Measurements from ENCODE around the gene FHIT.

The FHIT gene

GRCh38 chr3:60788185-60788584 lies 463.1 kb downstream of the FHIT start:
- no peak for TF ChIP-seq CTCF (IDR thresholded peaks at IDR 0.05; ENCODE audit: borderline replicate concordance, control extremely low read depth, extremely low read depth, insufficient read depth, missing control alignments)
- in situ Hi-C loops (cut with MboI; ENCODE audit: low sequenced_read_pairs, unreplicated experiment), result no loop called here
- DNase-seq (ENCODE audit: low spot score), result no peak

GRCh38 chr3:60781935-60782334 lies 469.3 kb downstream of the FHIT start:
- TF ChIP-seq CTCF (IDR thresholded peaks at IDR 0.05; ENCODE audit: borderline replicate concordance, control extremely low read depth, extremely low read depth, insufficient read depth, missing control alignments), result no peak
- DNase-seq (ENCODE audit: low spot score), result no peak
- in situ Hi-C loops (cut with MboI; ENCODE audit: low sequenced_read_pairs, unreplicated experiment), result no loop called here

- in situ Hi-C loops (cut with MboI; ENCODE audit: low sequenced_read_pairs, unreplicated experiment), result no loop called here
- TF ChIP-seq CTCF (IDR thresholded peaks at IDR 0.05; ENCODE audit: borderline replicate concordance, control extremely low read depth, extremely low read depth, insufficient read depth, missing control alignments), result no peak
- DNase-seq (ENCODE audit: low spot score), result no peak
These were observed 471.6 kb downstream of the FHIT start for GRCh38 chr3:60779637-60780036.

- no peak for TF ChIP-seq CTCF (IDR thresholded peaks at IDR 0.05; ENCODE audit: borderline replicate concordance, control extremely low read depth, extremely low read depth, insufficient read depth, missing control alignments)
- in situ Hi-C loops (cut with MboI; ENCODE audit: low sequenced_read_pairs, unreplicated experiment), result no loop called here
- no peak for DNase-seq (ENCODE audit: low spot score)
These were observed 475.3 kb downstream of the FHIT start for GRCh38 chr3:60775985-60776384.

- DNase-seq (ENCODE audit: low spot score), result no peak
- in situ Hi-C loops (cut with MboI; ENCODE audit: low sequenced_read_pairs, unreplicated experiment), result no loop called here
- TF ChIP-seq CTCF (IDR thresholded peaks at IDR 0.05; ENCODE audit: borderline replicate concordance, control extremely low read depth, extremely low read depth, insufficient read depth, missing control alignments), result no peak
These were observed 476.6 kb downstream of the FHIT start for GRCh38 chr3:60774617-60775016.

GRCh38 chr3:60772584-60772983 lies 478.7 kb downstream of the FHIT start:
- TF ChIP-seq CTCF (IDR thresholded peaks at IDR 0.05; ENCODE audit: borderline replicate concordance, control extremely low read depth, extremely low read depth, insufficient read depth, missing control alignments), result no peak
- in situ Hi-C loops (cut with MboI; ENCODE audit: low sequenced_read_pairs, unreplicated experiment), result no loop called here
- no peak for DNase-seq (ENCODE audit: low spot score)

GRCh38 chr3:60771766-60772165 lies 479.5 kb downstream of the FHIT start:
- in situ Hi-C loops (cut with MboI; ENCODE audit: low sequenced_read_pairs, unreplicated experiment), result no loop called here
- no peak for DNase-seq (ENCODE audit: low spot score)
- TF ChIP-seq CTCF (IDR thresholded peaks at IDR 0.05; ENCODE audit: borderline replicate concordance, control extremely low read depth, extremely low read depth, insufficient read depth, missing control alignments), result no peak
